ENCODE data around the gene PDXK.

Gene PDXK

GRCh38 chr21:43799301-43799840 lies 80.4 kb downstream of the PDXK start:
- no peak for DNase-seq
- Histone ChIP-seq H3K4me3 (ENCODE audit: low read depth, low read length) (no peak overlapping the region), H3K27me3 (ENCODE audit: insufficient read depth, low read depth, severe bottlenecking) (no peaks in the 10 kb centered on the region), H3K36me3 (peaks cover 99% of the 10 kb centered on the region), H3K9me3 (ENCODE audit: severe bottlenecking) (no peaks in the 10 kb centered on the region), H3K27ac (no peak overlapping the region)
- TF ChIP-seq CTCF (IDR thresholded peaks at IDR 0.05; ENCODE audit: low read depth, low read length): no peak

GRCh38 chr21:43800124-43800523 lies 81.2 kb downstream of the PDXK start:
- no peak overlapping the region for H3K4me3 ChIP-seq (ENCODE audit: low read depth, low read length)
- no peaks in the 10 kb centered on the region for H3K27me3 ChIP-seq (ENCODE audit: insufficient read depth, low read depth, severe bottlenecking)
- no peak overlapping the region for H3K27ac ChIP-seq
- DNase-seq: no peak
- peaks cover 98% of the 10 kb centered on the region for H3K36me3 ChIP-seq
- TF ChIP-seq CTCF (IDR thresholded peaks at IDR 0.05; ENCODE audit: low read depth, low read length): no peak
- H3K9me3 ChIP-seq (ENCODE audit: severe bottlenecking): no peaks in the 10 kb centered on the region

- peaks cover 97% of the 10 kb centered on the region for H3K36me3 ChIP-seq
- no peak overlapping the region for H3K27ac ChIP-seq
- TF ChIP-seq CTCF (IDR thresholded peaks at IDR 0.05; ENCODE audit: low read depth, low read length): no peak
Observed at GRCh38 chr21:43800566-43800965, 81.6 kb downstream of the PDXK start.

GRCh38 chr21:43801006-43801783 lies 82.3 kb downstream of the PDXK start:
- DNase-seq: no peak
- no peaks in the 10 kb centered on the region for H3K27me3 ChIP-seq (ENCODE audit: insufficient read depth, low read depth, severe bottlenecking)
- no peaks in the 10 kb centered on the region for H3K9me3 ChIP-seq (ENCODE audit: severe bottlenecking)
- peaks cover 96% of the 10 kb centered on the region for H3K36me3 ChIP-seq
- no peak overlapping the region for H3K4me3 ChIP-seq (ENCODE audit: low read depth, low read length)
- no peak for TF ChIP-seq CTCF (IDR thresholded peaks at IDR 0.05; ENCODE audit: low read depth, low read length)
- H3K27ac ChIP-seq: no peak overlapping the region

More at GRCh38 chr21:43800566-43800965, 81.6 kb downstream of the PDXK start:
- Histone ChIP-seq H3K4me3 (ENCODE audit: low read depth, low read length) (no peak overlapping the region), H3K27me3 (ENCODE audit: insufficient read depth, low read depth, severe bottlenecking) (no peaks in the 10 kb centered on the region), H3K9me3 (ENCODE audit: severe bottlenecking) (no peaks in the 10 kb centered on the region)
- DNase-seq: no peak

GRCh38 chr21:43802713-43803313 lies 83.9 kb downstream of the PDXK start:
- Histone ChIP-seq H3K9me3 (ENCODE audit: severe bottlenecking) (no peaks in the 10 kb centered on the region), H3K27ac (no peak overlapping the region), H3K36me3 (peaks cover 84% of the 10 kb centered on the region), H3K4me3 (ENCODE audit: low read depth, low read length) (no peak overlapping the region), H3K27me3 (ENCODE audit: insufficient read depth, low read depth, severe bottlenecking) (no peaks in the 10 kb centered on the region)
- no peak for DNase-seq
- TF ChIP-seq CTCF (IDR thresholded peaks at IDR 0.05; ENCODE audit: low read depth, low read length): no peak
